ENCODE measurements around the gene ACOX2.

ACOX2 gene

DNA sequence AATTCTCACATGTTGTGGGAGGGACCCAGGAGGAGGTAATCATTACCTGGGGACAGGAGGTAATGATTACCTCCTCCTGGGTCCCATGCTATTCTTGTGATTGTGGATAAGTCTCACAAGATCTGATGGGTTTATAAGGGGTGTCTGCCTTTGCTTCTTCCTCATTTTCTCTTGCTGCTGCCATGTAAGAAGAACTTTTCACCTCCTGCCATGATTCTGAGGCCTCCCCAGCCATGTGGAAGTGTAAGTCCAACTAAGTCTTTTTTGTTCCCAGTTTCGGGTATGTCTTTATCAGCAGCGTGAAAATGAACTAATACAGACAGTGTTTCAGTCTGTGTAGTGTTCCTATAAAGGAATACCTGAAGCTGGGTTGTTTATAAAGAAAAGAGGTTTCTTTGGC is 58.2 kb downstream of the ACOX2 start:
- no peak for DNase-seq (ENCODE audit: low spot score)
- TF ChIP-seq, protein P1, sequence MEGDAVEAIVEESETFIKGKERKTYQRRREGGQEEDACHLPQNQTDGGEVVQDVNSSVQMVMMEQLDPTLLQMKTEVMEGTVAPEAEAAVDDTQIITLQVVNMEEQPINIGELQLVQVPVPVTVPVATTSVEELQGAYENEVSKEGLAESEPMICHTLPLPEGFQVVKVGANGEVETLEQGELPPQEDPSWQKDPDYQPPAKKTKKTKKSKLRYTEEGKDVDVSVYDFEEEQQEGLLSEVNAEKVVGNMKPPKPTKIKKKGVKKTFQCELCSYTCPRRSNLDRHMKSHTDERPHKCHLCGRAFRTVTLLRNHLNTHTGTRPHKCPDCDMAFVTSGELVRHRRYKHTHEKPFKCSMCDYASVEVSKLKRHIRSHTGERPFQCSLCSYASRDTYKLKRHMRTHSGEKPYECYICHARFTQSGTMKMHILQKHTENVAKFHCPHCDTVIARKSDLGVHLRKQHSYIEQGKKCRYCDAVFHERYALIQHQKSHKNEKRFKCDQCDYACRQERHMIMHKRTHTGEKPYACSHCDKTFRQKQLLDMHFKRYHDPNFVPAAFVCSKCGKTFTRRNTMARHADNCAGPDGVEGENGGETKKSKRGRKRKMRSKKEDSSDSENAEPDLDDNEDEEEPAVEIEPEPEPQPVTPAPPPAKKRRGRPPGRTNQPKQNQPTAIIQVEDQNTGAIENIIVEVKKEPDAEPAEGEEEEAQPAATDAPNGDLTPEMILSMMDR (IDR thresholded peaks at IDR 0.05; ENCODE audit: borderline replicate concordance, control extremely low read depth, extremely low read depth, insufficient read depth, missing control alignments) = no peak
- in situ Hi-C loops (cut with MboI; ENCODE audit: low sequenced_read_pairs, unreplicated experiment) = no loop called here

DNA sequence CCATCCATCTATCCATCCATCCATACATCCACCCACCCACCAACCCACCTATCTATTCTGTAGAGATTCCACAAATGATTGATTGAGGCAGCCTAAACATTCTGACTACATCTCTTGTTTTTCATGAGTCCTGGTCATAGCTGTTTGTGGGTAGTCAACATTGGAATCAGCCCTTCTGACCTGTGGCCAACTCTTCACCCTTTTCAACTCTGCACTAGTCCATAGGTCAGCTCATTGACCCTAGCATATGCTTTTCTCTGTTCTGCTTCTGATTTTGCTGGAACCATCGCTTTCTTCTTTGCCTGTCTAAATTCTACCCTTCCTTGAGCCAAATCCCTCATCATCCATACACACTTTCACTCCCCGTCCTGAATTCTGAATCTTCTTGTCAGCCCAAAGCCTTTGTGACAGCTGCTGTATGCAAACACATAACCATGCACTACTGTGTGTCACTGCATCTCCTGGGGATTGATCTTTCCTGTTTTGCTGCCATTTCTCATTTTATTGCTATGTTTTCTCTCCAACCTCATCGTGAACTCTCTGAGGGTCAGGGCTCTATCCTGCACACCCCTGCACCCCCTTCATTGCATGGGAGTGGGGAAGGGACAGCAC is 61.9 kb downstream of the ACOX2 start:
- TF ChIP-seq, protein P1 (IDR thresholded peaks at IDR 0.05; ENCODE audit: borderline replicate concordance, control extremely low read depth, extremely low read depth, insufficient read depth, missing control alignments) = no peak
- no peak for DNase-seq (ENCODE audit: low spot score)
- in situ Hi-C loops (cut with MboI; ENCODE audit: low sequenced_read_pairs, unreplicated experiment) = no loop called here

DNA sequence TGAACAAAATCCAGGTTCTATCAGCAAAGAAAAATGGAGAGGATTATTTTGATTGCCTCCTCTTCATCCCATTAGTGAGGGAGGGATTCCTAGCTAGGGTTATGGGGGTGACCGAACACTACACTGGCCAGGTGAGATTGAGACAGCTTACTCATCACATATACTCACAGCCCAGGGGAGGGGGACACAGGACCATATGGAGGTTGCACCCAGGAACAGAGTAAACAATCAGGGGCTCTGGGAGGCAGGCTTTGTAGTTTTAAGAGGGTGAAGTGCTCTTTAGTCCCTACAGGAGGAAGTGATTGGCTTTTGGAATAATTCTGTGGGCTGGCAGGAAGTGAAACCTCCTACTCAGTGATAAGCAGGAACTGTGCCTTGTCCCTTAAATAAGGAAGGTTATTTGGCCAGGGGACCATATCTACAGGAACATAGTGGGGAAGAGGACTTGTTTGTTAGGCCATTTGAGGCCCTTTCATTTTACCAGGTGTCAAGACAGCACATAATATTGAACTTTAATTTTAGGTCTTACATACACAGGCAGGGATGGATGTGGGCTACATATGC is 62.6 kb downstream of the ACOX2 start:
- TF ChIP-seq, protein P1 (IDR thresholded peaks at IDR 0.05; ENCODE audit: borderline replicate concordance, control extremely low read depth, extremely low read depth, insufficient read depth, missing control alignments) = no peak
- in situ Hi-C loops (cut with MboI; ENCODE audit: low sequenced_read_pairs, unreplicated experiment) = no loop called here
- no peak for DNase-seq (ENCODE audit: low spot score)

DNA sequence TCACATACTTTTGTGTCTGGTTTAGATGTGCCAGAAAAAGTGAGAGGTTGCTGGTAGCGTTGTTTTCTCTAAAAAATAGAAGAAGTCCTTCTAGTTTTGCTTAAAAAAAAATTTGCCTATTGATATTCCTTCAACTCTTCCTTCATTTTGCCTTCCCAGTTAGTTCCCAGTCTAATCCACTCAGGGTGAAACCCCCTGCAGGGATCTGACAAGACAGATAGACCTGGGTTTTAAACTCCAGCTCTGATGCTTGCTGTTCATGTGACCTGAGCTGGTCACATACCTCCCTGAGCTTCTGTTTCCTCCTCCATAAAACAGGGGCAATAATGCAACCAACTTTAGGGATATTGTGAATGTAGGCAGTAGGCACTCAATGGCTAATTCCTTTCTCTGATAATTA is 63.7 kb downstream of the ACOX2 start:
- TF ChIP-seq, protein P1 (IDR thresholded peaks at IDR 0.05; ENCODE audit: borderline replicate concordance, control extremely low read depth, extremely low read depth, insufficient read depth, missing control alignments) = no peak
- in situ Hi-C loops (cut with MboI; ENCODE audit: low sequenced_read_pairs, unreplicated experiment) = no loop called here
- DNase-seq (ENCODE audit: low spot score) = no peak

DNA sequence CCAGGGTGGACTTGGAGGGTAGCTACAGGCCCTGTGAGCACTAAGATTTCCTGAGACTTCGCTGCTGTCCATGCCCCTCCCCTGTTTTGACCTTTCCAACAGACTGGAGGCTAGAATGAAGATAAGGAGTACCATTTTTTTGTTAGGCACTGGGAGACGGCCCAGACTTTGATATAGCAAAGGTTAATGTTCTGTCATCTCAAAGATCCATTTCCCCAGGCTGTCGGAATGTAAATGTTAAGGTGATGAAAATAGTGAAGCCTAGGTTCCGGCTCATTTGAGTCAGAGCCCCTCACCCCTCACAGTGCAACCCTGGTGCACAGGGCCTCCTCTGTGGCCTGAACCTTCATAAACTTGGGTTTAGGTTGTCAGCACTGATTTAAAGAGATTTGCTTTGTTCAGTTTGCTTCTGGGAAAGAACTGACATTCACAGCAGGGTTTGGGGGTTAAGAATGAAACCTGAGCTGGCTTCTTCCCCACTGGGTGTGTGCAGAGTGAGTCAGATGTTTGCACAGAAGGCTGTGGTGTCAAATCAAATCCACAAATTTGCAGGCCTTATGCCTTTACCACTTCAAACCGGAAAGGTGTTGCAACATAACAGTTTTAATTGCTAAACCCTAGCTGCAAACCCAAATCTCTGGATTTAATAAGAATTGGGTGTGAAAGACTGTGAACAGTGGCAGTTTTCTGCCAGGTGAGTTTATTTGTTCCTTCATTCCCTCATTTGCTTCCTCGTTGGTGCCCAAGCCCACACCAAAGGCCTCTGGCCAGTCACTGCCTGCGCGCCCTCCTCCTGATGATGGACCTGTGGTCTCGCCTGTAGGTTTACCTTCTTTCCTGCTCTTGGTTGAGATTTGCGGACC is 65.7 kb downstream of the ACOX2 start:
- TF ChIP-seq, protein P1 (IDR thresholded peaks at IDR 0.05; ENCODE audit: borderline replicate concordance, control extremely low read depth, extremely low read depth, insufficient read depth, missing control alignments) = no peak
- peak; percentile 56 for DNase-seq (ENCODE audit: low spot score)
- in situ Hi-C loops (cut with MboI; ENCODE audit: low sequenced_read_pairs, unreplicated experiment) = no loop called here

DNA sequence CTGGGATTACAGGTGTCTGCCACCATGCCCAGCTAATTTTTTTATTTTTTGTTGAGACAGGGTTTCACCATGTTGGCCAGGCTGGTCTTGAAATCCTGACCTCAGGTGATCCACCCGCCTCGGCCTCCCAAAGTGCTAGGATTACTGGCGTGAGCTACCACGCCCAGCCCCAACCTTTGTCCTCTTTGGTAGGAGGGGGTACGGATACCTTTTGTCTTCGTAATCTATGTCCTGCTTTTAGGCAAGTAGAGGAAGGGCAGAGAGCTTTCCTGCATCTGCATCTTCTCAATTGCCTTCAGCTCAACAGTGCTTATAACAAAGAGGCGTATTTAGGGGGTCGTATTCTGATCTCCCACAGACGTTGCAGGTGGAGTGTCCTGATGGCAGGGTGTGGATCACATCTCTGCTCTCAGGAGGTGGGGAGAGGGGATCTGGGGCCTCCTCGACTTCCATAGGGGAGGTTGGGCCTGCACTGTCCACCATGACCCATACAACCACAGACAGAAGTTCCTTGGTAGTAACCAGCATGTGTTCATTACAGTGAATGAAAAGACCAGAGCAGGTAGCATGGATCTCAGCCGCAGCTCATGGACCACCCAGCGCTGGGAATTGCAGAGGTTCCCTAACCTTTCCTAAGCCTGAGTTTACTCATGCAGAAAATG is 66.5 kb downstream of the ACOX2 start:
- in situ Hi-C loops (cut with MboI; ENCODE audit: low sequenced_read_pairs, unreplicated experiment) = no loop called here
- DNase-seq (ENCODE audit: low spot score) = no peak
- TF ChIP-seq, protein P1 (IDR thresholded peaks at IDR 0.05; ENCODE audit: borderline replicate concordance, control extremely low read depth, extremely low read depth, insufficient read depth, missing control alignments) = no peak

Data from GM13976 (cell line).